Glutamatergic neuron (in vitro differentiated cells): ENCODE results near the gene ZSWIM3. TPM values are rescaled to one million over a fixed set of nuclear protein-coding genes. Genes with fewer than 3 reads are reported as not detected.

Source experiments
- DNase-seq: peaks from one replicate; pipeline ENCODE4 v3.0.0; 2022
- H3K27ac Mint-ChIP-seq: one replicate; pipeline ENCODE4 v1.8.0; 2020; ENCODE audit warnings: mild to moderate bottlenecking, mixed read lengths, inconsistent platforms; ENCODE audit not compliant: unreplicated experiment
- H3K27me3 Mint-ChIP-seq: one replicate; pipeline ENCODE4 v1.8.0; 2020; ENCODE audit warnings: mild to moderate bottlenecking, moderate library complexity, mixed read lengths, inconsistent platforms; ENCODE audit not compliant: unreplicated experiment
- H3K36me3 Mint-ChIP-seq: one replicate; pipeline ENCODE4 v1.8.0; 2020; ENCODE audit warnings: mild to moderate bottlenecking, mixed read lengths, inconsistent platforms; ENCODE audit not compliant: unreplicated experiment
- H3K4me1 Mint-ChIP-seq: one replicate; pipeline ENCODE4 v1.8.0; 2020; ENCODE audit warnings: mild to moderate bottlenecking, low read depth, mixed read lengths, inconsistent platforms; ENCODE audit not compliant: unreplicated experiment
- H3K4me3 Mint-ChIP-seq: one replicate; pipeline ENCODE4 v1.8.0; 2020; ENCODE audit warnings: mild to moderate bottlenecking, mixed read lengths, inconsistent platforms; ENCODE audit not compliant: unreplicated experiment
- H3K9me3 Mint-ChIP-seq: one replicate; pipeline ENCODE4 v1.8.0; 2020; ENCODE audit warnings: mild to moderate bottlenecking, moderate library complexity, mixed read lengths, inconsistent platforms; ENCODE audit not compliant: unreplicated experiment
- CTCF ChIP-seq: fragments of 200-600 bp; sonication (generic); IDR thresholded peaks from one replicate; pipeline ENCODE4 v1.5.0; 2021; ENCODE audit not compliant: partially characterized antibody, unreplicated experiment
- total RNA-seq: library from RNA; stranded (reverse); fragmentation: NEBNext Ultra II Directional; extraction: Animal tissue kit (Norgen Biotek cat#: 25700); gene quantifications from one replicate; pipeline ENCODE4 v1.2.1, GENCODE V29; 2021; ENCODE audit not compliant: unreplicated experiment

ZSWIM3 gene
- total RNA-seq, 1 donor from 2014 or later: 7.9 TPM

- H3K27ac Mint-ChIP-seq: no peak overlapping the region
- no peak for TF ChIP-seq CTCF
- H3K27me3 Mint-ChIP-seq: peaks cover 3% of the 10 kb centered on the region
- H3K9me3 Mint-ChIP-seq: no peaks in the 10 kb centered on the region
- H3K4me1 Mint-ChIP-seq: peaks cover 9% of the 10 kb centered on the region
- H3K36me3 Mint-ChIP-seq: no peaks in the 10 kb centered on the region
- no peak overlapping the region for H3K4me3 Mint-ChIP-seq
- no peak for DNase-seq
Measured at GRCh38 chr20:45883100-45883469, 25.7 kb downstream of the ZSWIM3 start.

- no peak for TF ChIP-seq CTCF
- Mint-ChIP-seq H3K9me3 (peaks cover 5% of the 10 kb centered on the region), H3K36me3 (no peaks in the 10 kb centered on the region), H3K27me3 (peaks cover 3% of the 10 kb centered on the region), H3K27ac (no peak overlapping the region), H3K4me1 (peaks cover 4% of the 10 kb centered on the region), H3K4me3 (no peak overlapping the region)
- DNase-seq: no peak
Measured at GRCh38 chr20:45886590-45887345, 29.4 kb downstream of the ZSWIM3 start.

GRCh38 chr20:45887346-45887715 is 29.9 kb downstream of the ZSWIM3 start, which contains the start of gene SPATA25:
SPATA25 (minus strand) TSS chr20:45887622; CDS start chr20:45887590, 32 bp downstream.
- H3K4me1 Mint-ChIP-seq: peaks cover 1% of the 10 kb centered on the region
- no peak for DNase-seq
- no peak within 1 kb of the TSS for H3K4me3 Mint-ChIP-seq
- H3K9me3 Mint-ChIP-seq: peaks cover 9% of the 10 kb centered on the region
- H3K27me3 Mint-ChIP-seq: peaks cover 6% of the 10 kb centered on the region
- H3K27ac Mint-ChIP-seq: no peak within 1 kb of the TSS
- H3K36me3 Mint-ChIP-seq: no peaks in the 10 kb centered on the region
- TF ChIP-seq CTCF: no peak

GRCh38 chr20:45888681-45889080 is 31.3 kb downstream of the ZSWIM3 start:
- H3K36me3 Mint-ChIP-seq: no peaks in the 10 kb centered on the region
- peaks cover 3% of the 10 kb centered on the region for H3K4me1 Mint-ChIP-seq
- peaks cover 11% of the 10 kb centered on the region for H3K9me3 Mint-ChIP-seq
- no peak overlapping the region for H3K4me3 Mint-ChIP-seq
- peaks cover 9% of the 10 kb centered on the region for H3K27me3 Mint-ChIP-seq
- DNase-seq: no peak
- no peak overlapping the region for H3K27ac Mint-ChIP-seq
- TF ChIP-seq CTCF: no peak
